ENCODE results near the gene ABCC11.

- no peak for TF ChIP-seq CTCF (IDR thresholded peaks at IDR 0.05)
- no peak for TF ChIP-seq POLR2A (IDR thresholded peaks at IDR 0.05)
Measured at GRCh38 chr16:48184681-48185080, 62.7 kb downstream of the ABCC11 start.

Data from right lobe of liver (tissue), 4 donors.